ENCODE data around the gene MYADML2.

Gene MYADML2

GRCh38 chr17:81939218-81939617 lies 7.8 kb downstream of the MYADML2 start:
- no peak for DNase-seq (ENCODE audit: low read depth)

DNA sequence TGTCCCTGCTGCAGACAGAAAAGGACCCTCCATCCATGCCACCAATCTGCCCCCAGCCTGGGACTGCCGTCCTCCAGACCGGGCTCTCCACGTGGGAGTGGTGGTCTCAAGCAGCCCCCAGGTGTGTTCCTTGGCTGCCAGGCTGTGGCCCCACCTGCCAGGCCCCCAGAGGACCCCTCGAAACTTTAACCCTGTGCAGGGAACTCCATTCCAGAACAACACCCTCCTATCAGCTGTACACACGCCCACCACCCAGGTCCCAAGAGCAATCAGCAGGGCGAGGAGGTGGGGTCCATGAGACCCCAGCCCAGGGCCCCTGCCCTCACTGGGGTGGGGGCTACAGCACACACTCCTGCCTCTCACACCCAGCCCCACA lies 11.3 kb downstream of the MYADML2 start:
- no peak for DNase-seq (ENCODE audit: low read depth)

GRCh38 chr17:81934850-81935708 lies 12.0 kb downstream of the MYADML2 start:
- DNase-seq (ENCODE audit: low read depth), result no peak

DNA sequence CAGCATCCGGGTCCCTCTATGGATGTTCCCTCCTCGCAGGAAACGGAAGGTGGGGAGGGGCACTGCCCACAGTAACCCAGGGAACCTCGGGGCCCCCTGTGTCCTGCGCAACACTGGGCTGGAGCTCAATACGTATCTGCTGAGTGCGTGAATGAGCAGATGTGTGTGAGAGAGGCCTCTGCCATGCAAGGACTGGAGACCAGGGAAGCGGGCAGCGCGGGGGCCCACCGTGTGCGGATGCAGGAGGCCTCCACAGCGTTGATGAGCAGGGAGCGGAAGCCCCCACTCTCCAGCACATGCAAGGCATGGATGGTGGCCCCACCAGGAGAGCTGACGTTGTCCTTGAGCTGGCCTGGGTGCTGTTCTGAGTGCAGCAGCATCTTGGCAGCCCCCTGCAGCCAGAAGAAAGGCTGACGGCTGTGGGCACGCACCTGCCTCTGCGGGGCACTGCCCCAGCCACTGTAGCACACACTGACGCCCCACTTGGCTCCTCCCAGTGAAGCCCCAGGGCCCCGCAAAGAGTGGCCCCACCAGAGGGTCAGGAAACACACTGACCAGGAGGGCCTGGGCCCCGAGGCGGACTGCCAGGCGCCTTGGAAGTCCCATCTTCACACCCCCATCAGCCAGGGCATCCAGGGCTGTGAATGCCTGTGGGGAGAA lies 12.8 kb downstream of the MYADML2 start:
- DNase-seq (ENCODE audit: low read depth), result no peak

- DNase-seq (ENCODE audit: low read depth), result no peak
Observed at GRCh38 chr17:81933178-81933699, 13.8 kb downstream of the MYADML2 start.

- DNase-seq (ENCODE audit: low read depth), result no peak
Observed at GRCh38 chr17:81932333-81932983, 14.6 kb downstream of the MYADML2 start.

GRCh38 chr17:81931557-81932332 lies 15.3 kb downstream of the MYADML2 start:
- DNase-seq (ENCODE audit: low read depth), result no peak

- DNase-seq (ENCODE audit: low read depth), result no peak
Observed at GRCh38 chr17:81931189-81931556, 15.9 kb downstream of the MYADML2 start.

- no peak for DNase-seq (ENCODE audit: low read depth)
Observed at GRCh38 chr17:81930142-81931125, 16.6 kb downstream of the MYADML2 start.

DNA sequence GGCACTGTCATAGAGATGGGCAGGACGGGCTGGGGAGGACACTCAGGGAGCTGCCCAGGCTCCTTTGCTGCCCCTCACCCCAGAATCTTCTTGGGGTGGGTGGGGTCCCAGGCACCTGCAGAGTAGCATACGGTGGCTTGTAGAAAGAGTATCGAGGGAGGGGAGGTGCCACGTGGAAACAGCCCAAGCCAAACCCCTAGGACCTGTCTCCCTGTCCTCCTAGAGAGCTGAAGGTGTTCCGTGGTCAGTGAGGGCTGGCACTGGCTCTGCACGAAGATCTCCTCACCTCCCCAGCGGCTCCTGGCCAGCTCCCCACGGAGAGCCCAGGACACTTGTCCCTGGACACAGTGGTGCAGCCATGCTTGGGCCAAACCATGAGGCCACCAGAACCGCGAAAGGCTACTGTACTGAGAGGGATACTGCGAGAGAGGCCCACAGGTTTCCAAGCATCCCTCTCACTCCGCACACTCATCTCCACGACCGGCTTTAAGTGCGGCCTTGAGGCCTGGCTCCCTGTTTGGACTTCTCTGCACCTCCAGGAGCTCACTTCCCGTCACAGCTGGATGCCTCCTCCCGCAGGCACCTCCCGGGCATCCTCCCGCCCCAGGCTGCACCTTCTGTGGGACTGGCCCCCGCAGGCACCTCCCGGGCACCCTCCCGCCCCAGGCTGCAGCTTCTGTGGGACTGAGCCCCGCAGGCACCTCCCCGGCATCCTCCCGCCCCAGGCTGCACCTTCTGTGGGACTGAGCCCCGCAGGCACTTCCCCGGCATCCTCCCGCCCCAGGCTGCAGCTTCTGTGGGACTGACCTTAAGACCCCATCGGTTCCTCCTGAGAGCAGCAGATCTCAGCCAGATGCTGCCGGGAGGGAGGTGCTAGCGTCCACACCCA lies 17.5 kb downstream of the MYADML2 start:
- DNase-seq (ENCODE audit: low read depth), result no peak

- DNase-seq (ENCODE audit: low read depth), result no peak
Observed at GRCh38 chr17:81928544-81929252, 18.3 kb downstream of the MYADML2 start.

- peak; percentile 87 for DNase-seq (ENCODE audit: low read depth)
Observed at GRCh38 chr17:81927653-81928543, 19.1 kb downstream of the MYADML2 start, which contains the start of gene MAFG. Gene MAFG (minus strand): TSS chr17:81927735. CDS start chr17:81923185, 4,550 bp downstream.

GRCh38 chr17:81927152-81927652 lies 19.8 kb downstream of the MYADML2 start:
- DNase-seq (ENCODE audit: low read depth), result peak; percentile 19

DNA sequence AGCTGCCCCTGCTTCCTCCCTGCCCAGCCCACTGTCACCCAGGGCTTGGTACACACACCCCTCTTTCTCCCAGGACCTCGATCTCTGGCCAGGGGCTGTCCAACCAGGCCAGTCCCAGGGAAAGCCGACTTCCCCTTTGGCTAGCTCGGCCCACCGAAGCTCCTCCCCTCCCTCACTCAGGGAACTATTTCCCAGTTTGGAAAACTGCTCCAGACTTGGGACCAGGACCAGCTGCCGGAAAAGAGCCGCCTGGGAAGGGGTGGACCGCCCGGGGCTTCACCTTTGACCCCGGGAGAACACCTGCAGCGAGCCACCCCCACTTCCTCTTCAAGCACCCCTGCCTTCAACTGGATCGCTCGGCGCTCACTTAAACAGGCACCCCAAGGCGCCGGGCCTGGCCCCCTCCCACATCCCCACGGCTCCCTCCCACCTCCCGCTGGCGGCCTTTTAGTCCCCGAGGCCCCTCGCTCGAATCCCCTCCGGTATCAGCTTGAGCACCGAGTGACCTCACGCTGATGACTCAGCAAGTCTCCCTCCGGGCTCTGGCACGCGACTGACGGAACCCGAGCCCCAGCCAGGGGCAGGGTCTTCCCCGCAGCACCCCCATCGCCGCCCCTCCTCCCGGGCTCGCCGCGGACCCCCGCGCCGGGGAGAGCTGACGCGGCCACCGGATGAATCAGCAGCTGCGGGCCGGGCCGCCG lies 20.4 kb downstream of the MYADML2 start:
- DNase-seq (ENCODE audit: low read depth), result peak; percentile 61

DNA sequence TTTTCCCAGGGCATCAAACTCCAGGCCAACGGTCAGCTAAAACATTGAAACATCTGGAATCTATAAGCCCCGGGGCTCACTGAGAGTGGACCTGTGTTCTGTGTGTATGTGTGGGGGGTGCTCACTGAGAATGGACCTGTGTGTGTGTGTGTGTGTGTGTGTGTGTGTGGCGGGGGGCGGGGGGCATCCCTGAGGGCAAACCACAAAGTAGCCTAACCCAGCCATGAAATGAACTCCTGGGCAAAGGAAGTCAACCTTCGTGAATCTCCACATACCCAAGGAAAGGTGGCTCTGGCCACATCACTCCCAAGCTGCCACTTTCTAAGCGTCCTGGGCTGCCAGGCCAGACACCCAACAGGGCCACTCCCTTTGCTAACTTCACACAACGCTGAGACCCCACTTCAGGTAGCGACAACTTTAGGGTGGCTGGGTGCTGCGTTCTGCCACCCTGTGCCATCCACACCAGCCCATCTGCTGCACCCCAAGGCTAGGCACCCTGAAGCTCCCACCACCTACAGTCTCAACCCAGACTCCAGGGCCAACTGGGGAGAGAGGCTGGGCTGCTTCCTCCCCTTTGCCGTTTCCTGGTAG lies 21.1 kb downstream of the MYADML2 start:
- DNase-seq (ENCODE audit: low read depth), result no peak

All from activated T-helper 9 cell treated with anti-CD3 and anti-CD28 coated beads, Interleukin-2, amount 50 U/mL, for 16 hours (primary cell).